ENCODE results near the gene RRAS2.

Gene RRAS2

DNA sequence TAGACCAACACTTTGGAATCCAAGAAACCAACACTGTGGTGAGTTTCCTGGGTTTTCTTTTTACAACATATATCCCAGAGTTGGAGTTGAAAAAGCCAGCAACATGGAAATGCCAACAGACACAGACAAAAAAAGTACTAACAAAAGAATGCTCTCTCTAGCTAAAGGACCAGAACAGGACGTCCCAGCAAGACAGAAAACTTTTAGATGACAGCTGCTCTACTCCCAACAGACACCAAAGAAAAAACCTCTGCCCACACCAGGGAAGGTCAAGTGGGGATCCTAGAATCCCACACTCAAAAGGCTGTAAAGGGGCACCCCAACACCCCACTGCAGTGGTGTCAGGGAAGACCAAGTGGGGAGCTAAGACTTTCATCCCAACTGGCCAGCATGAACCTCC is 23.3 kb downstream of the RRAS2 start:
- H3K4me1 Mint-ChIP-seq: peaks cover 55% of the 10 kb centered on the region
- DNase-seq (ENCODE audit: low spot score in 2 of 2) (no peak), ATAC-seq (no peak)
- peaks cover 5% of the 10 kb centered on the region for H3K9me3 Mint-ChIP-seq
- H3K27ac Mint-ChIP-seq: peak overlapping the region; percentile 56
- H3K36me3 Mint-ChIP-seq: peaks cover 9% of the 10 kb centered on the region
- H3K4me3 Mint-ChIP-seq: peak overlapping the region; percentile 41

DNA sequence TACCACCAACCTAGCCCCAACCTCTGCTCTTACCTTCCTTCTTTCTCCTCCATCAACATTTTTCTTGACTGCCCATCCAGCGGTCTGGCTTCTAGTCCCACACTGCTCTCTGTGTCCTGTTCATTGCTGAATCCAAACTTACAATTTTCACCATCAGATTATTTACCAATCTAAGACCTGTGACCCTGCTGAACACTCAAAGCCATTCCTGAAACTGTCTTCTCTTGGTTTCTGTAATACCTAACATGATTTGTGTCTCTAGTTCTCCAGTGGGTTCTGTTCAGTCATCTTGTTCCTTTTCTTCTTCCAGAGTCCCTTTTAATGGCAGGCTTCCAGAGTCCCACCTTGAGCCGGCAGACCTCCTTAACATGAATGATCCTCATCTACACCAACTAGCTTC is 24.1 kb downstream of the RRAS2 start:
- H3K4me1 Mint-ChIP-seq: peaks cover 51% of the 10 kb centered on the region
- H3K27ac Mint-ChIP-seq: peak overlapping the region; percentile 12
- H3K4me3 Mint-ChIP-seq: no peak overlapping the region

GRCh38 chr11:14334192-14334591 is 24.8 kb downstream of the RRAS2 start:
- Mint-ChIP-seq H3K9me3 (peaks cover 5% of the 10 kb centered on the region), H3K27ac (no peak overlapping the region), H3K36me3 (peaks cover 9% of the 10 kb centered on the region), H3K4me1 (peaks cover 49% of the 10 kb centered on the region), H3K4me3 (no peak overlapping the region)
- no peak for ATAC-seq
- no peak for DNase-seq (ENCODE audit: low spot score in 2 of 2)

More for the DNA sequence above, 24.1 kb downstream of the RRAS2 start:
- ATAC-seq (no peak), DNase-seq (ENCODE audit: low spot score in 2 of 2) (no peak)
- Mint-ChIP-seq H3K9me3 (peaks cover 5% of the 10 kb centered on the region), H3K36me3 (peaks cover 9% of the 10 kb centered on the region)

DNA sequence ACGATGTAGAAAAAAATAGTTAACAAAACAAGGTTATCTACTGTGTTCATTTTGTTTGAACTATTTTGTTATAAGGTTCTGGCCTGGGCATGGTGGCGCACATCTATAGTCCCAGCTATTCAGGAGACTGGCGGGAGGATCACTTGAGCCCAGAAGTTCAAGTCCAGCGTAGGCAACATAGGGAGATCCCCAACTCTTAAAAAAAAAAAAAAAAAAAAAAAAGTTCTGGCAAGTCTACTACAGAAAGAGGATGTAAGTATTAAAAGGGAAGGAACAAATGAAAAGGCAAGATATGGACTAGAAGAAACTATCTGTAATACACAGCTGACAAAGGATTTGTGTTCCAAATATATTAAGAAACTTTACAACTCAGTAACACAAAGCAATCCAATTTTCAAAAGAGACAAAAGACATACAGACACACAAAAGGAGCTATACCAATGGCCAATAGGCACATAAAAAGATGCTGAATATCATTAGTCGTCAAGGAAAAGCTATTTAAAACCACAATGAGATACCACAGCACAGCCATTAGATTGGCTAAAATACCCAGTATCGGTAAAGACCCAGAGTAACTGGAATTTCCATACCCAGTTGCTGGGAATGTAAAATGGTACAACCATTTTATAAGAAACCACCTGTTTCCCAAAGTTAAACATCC is 27.4 kb downstream of the RRAS2 start:
- Mint-ChIP-seq H3K4me1 (peaks cover 44% of the 10 kb centered on the region), H3K4me3 (no peak overlapping the region), H3K27ac (peak overlapping the region; percentile 19)

GRCh38 chr11:14330881-14331280 is 28.1 kb downstream of the RRAS2 start:
- Mint-ChIP-seq H3K36me3 (no peaks in the 10 kb centered on the region), H3K27ac (peak overlapping the region; percentile 19), H3K9me3 (peaks cover 2% of the 10 kb centered on the region), H3K4me1 (peaks cover 37% of the 10 kb centered on the region), H3K4me3 (no peak overlapping the region)
- ATAC-seq (no peak), DNase-seq (ENCODE audit: low spot score in 2 of 2) (no peak)

More for the DNA sequence above, 27.4 kb downstream of the RRAS2 start:
- H3K9me3 Mint-ChIP-seq: peaks cover 5% of the 10 kb centered on the region
- H3K36me3 Mint-ChIP-seq: peaks cover 2% of the 10 kb centered on the region
- no peak for ATAC-seq
- no peak for DNase-seq (ENCODE audit: low spot score in 2 of 2)

DNA sequence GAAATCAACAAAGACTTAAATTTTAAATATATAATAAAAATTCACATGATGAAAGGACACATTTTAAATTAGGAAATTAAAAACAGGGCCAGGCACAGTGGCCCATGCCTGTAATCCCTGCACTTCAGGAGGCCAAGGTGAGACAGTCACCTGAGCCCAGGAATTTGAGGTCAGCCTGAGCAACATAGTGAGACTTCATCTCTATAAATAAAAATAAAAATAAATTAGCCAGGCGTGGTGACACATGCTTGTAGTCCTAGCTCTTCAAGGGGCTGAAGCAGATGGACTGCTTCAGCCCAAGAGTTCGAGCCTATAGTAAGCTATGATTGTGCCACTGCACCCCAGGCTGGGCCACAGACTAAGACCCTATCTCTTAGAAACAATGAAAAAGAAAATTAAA is 29.3 kb downstream of the RRAS2 start:
- Mint-ChIP-seq H3K9me3 (no peaks in the 10 kb centered on the region), H3K27ac (no peak overlapping the region), H3K4me1 (peaks cover 28% of the 10 kb centered on the region), H3K4me3 (no peak overlapping the region), H3K36me3 (no peaks in the 10 kb centered on the region)
- no peak for ATAC-seq
- DNase-seq (ENCODE audit: low spot score in 2 of 2): no peak

- Mint-ChIP-seq H3K4me3 (peak overlapping the region; percentile 6), H3K27ac (peak overlapping the region; percentile 30), H3K36me3 (no peaks in the 10 kb centered on the region), H3K4me1 (peaks cover 42% of the 10 kb centered on the region), H3K9me3 (no peaks in the 10 kb centered on the region)
- ATAC-seq (no peak), DNase-seq (ENCODE audit: low spot score in 2 of 2) (no peak)
Measured at GRCh38 chr11:14327116-14327515, 31.9 kb downstream of the RRAS2 start.

- Mint-ChIP-seq H3K4me3 (peak overlapping the region; percentile 50), H3K4me1 (peaks cover 60% of the 10 kb centered on the region), H3K27ac (peak overlapping the region; percentile 61), H3K36me3 (no peaks in the 10 kb centered on the region), H3K9me3 (no peaks in the 10 kb centered on the region)
- no peak for DNase-seq (ENCODE audit: low spot score in 2 of 2)
- no peak for ATAC-seq
Measured at GRCh38 chr11:14323118-14323676, 35.8 kb downstream of the RRAS2 start.

DNA sequence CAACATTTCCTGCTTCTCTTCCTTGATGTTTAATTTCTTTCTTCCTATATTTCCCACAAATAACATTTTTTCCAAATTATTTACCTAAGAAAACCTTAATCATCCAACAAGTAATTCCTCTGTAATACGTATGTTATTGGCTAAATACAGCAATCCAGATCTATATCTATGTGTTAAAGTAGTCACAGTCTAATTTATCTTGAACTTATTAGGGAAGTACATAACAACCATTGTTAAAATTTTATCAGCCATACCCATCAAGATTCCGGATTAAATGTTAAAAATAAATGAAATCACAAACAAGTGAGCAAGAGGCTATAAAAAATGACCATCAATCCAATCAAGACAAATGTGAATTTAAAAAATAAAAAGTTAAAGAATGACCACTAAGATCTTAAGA is 36.5 kb downstream of the RRAS2 start:
- H3K36me3 Mint-ChIP-seq: no peaks in the 10 kb centered on the region
- peak overlapping the region; percentile 61 for H3K27ac Mint-ChIP-seq
- peak overlapping the region; percentile 50 for H3K4me3 Mint-ChIP-seq
- peaks cover 61% of the 10 kb centered on the region for H3K4me1 Mint-ChIP-seq
- no peak for DNase-seq (ENCODE audit: low spot score in 2 of 2)
- H3K9me3 Mint-ChIP-seq: no peaks in the 10 kb centered on the region
- ATAC-seq: no peak

DNA sequence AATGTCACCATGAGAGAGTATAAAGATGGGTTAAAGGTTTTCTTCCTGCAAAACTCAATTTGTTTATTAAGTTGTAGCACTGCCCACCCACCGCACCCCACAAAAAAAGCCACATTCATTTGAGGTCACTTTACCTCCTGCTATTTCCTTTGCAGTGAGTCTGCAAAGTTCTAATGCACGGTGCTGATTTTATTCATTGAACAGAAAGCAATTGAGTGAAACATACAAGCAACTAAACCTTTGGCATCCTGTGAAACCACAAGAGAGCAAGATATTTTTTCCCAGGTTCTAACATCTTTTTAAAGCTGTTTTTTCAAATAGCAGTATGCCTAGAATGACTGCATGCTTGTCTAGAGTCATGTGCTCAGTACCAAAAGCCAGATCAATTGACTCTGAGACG is 39.0 kb downstream of the RRAS2 start:
- Mint-ChIP-seq H3K27ac (peak overlapping the region; percentile 26), H3K9me3 (no peaks in the 10 kb centered on the region), H3K4me3 (peak overlapping the region; percentile 29), H3K36me3 (no peaks in the 10 kb centered on the region), H3K4me1 (peaks cover 64% of the 10 kb centered on the region)
- DNase-seq (ENCODE audit: low spot score in 2 of 2): no peak
- ATAC-seq: peak; percentile 83

GRCh38 chr11:14318581-14318981 is 40.4 kb downstream of the RRAS2 start:
- no peak overlapping the region for H3K4me3 Mint-ChIP-seq
- no peaks in the 10 kb centered on the region for H3K9me3 Mint-ChIP-seq
- H3K36me3 Mint-ChIP-seq: no peaks in the 10 kb centered on the region
- DNase-seq (ENCODE audit: low spot score in 2 of 2): no peak
- no peak overlapping the region for H3K27ac Mint-ChIP-seq
- no peak for ATAC-seq
- peaks cover 61% of the 10 kb centered on the region for H3K4me1 Mint-ChIP-seq

DNA sequence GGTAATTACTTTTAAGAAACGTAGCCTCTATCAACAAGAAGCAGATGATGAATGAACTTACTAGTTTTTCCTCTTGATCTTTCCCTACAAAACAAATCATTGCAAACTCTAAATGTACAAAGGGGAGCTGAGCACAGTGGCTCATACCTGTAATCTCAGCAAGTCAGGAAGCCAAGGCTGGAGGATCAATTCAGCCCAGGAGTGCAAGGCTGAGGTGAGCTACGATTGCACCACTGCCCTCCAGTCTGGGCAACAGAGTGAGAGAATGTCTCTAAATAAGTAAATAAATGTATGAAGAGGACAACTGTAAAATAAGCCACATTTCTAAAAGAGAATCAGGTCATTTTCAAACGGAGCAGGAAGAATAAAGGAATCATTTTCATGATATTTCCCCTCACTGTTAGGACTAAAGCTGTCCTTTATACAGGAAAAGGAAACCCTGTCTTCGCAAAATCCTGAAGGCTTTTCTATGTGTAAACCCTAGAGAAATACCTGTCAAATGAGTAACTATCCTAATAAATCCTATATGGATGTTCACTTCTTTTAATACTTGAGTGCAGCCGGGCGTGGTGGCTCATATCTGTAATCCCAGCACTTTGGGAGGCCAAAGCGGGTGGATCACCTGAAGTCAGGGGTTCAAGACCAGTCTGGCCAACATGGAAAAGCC is 41.2 kb downstream of the RRAS2 start:
- DNase-seq (ENCODE audit: low spot score in 2 of 2) (no peak), ATAC-seq (no peak)
- H3K4me1 Mint-ChIP-seq: peaks cover 59% of the 10 kb centered on the region

GRCh38 chr11:14315130-14315529 is 43.9 kb downstream of the RRAS2 start:
- Mint-ChIP-seq H3K4me1 (peaks cover 38% of the 10 kb centered on the region), H3K36me3 (no peaks in the 10 kb centered on the region), H3K9me3 (no peaks in the 10 kb centered on the region), H3K4me3 (no peak overlapping the region), H3K27ac (no peak overlapping the region)
- ATAC-seq (no peak), DNase-seq (ENCODE audit: low spot score in 2 of 2) (no peak)

More for the DNA sequence above, 41.2 kb downstream of the RRAS2 start:
- H3K27ac Mint-ChIP-seq: no peak overlapping the region
- H3K9me3 Mint-ChIP-seq: no peaks in the 10 kb centered on the region
- H3K4me3 Mint-ChIP-seq: no peak overlapping the region
- no peaks in the 10 kb centered on the region for H3K36me3 Mint-ChIP-seq

DNA sequence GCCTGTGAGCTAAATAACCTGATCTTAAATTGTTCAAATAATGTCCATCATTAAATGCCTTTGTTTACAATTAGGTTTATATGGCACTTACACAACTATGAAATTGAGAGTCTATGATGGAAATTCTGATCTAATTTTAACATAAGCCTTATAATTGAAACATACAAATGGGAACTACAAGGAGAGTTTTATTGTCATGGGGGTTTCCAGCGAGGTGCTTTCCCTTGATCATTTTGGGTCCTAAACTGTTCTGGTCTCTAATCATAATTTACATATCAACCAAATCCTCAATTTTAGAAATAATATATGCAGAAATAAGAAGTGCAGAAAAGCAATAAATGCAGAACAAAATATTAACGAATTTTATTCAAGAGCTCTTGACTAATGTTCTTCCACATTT is 44.9 kb downstream of the RRAS2 start:
- Mint-ChIP-seq H3K4me3 (no peak overlapping the region), H3K4me1 (peaks cover 30% of the 10 kb centered on the region), H3K36me3 (no peaks in the 10 kb centered on the region), H3K27ac (no peak overlapping the region), H3K9me3 (no peaks in the 10 kb centered on the region)
- DNase-seq (ENCODE audit: low spot score in 2 of 2): no peak
- no peak for ATAC-seq

DNA sequence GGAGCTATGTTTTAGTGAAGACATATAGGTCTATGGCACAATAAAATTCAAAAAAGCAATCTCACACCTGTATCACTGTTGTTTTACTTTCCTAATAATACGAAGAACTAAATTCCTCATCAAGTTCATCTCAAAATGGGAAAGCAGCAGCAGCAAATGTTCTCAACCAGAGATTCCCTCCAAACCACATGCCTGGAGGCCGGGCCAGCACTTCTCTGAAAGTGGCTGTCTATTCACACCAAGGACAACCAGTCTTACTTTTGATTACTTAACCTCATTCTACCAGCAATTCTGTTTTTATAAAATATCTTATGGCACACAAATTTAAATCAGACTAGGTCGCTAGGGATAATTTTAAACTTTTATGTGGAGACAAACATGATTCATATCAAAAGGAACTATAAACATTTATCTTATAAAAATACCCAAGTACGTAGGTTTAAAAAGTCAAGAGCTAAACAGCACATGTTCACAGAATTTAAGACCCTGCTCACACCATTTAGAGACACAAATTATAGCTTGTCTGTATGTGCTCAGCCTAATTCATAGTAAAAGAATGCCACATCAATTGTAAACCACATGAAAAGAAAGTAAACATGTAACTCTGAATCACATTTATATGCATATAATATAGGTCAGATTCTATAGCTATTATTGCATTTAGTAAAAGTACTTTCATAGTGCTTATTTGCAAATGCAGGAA is 46.1 kb downstream of the RRAS2 start:
- Mint-ChIP-seq H3K27ac (peak overlapping the region; percentile 38), H3K4me3 (peak overlapping the region; percentile 31), H3K4me1 (peaks cover 25% of the 10 kb centered on the region), H3K9me3 (no peaks in the 10 kb centered on the region), H3K36me3 (no peaks in the 10 kb centered on the region)
- peak; percentile 76 for ATAC-seq
- no peak for DNase-seq (ENCODE audit: low spot score in 2 of 2)

Data from stimulated activated effector memory CD8-positive, alpha-beta T cell treated with anti-CD3 and anti-CD28 coated beads, Interleukin-12 subunit alpha, Interleukin-12 subunit beta, amount 100 ng/mL, for 72 hours (primary cell).